ENCODE measurements around the gene TAS2R46. TPM values are rescaled to one million over a fixed set of nuclear protein-coding genes. Genes with fewer than 3 reads are reported as not detected.

The TAS2R46 gene
- total and polyA plus RNA-seq, 7 donors, result 0.04 to 0.51 (median 0.23) TPM; not detected in 3

Other genes with a start within 250 kb of the TAS2R46 start
- not detected for gene TAS2R10, start 235.9 kb downstream of the TAS2R46 start, total RNA-seq
- gene TAS2R10, start 235.9 kb downstream of the TAS2R46 start, polyA plus RNA-seq, result under 1 TPM in 2 of 3 donors, not detected in 1; 0.04 to 0.17 TPM
- gene PRR4, start 212.8 kb downstream of the TAS2R46 start, total RNA-seq, result 1 to 10 TPM; 1.0 to 3.9 (median 2.7) TPM
- 10 to 100 TPM in 1 of 3 donors, 1 to 10 TPM in 2; 2.6 to 11.7 (median 4.3) TPM for gene PRR4, start 212.8 kb downstream of the TAS2R46 start, polyA plus RNA-seq
- 1 to 10 TPM; 3.0 to 6.1 (median 4.4) TPM for gene PRH1, start 178.0 kb downstream of the TAS2R46 start, total RNA-seq
- gene PRH1, start 178.0 kb downstream of the TAS2R46 start, polyA plus RNA-seq, result 1 to 10 TPM in 2 of 3 donors, under 1 TPM in 1; 0.59 to 3.0 (median 1.2) TPM
- gene TAS2R13, start 152.7 kb downstream of the TAS2R46 start, total RNA-seq, result under 1 TPM in 3 of 4 donors, not detected in 1; 0.13 to 0.36 (median 0.28) TPM
- under 1 TPM in 1 of 3 donors, not detected in 2; 0.08 TPM for gene TAS2R13, start 152.7 kb downstream of the TAS2R46 start, polyA plus RNA-seq
- gene PRH2, start 133.1 kb downstream of the TAS2R46 start, total RNA-seq, result not detected
- gene PRH2, start 133.1 kb downstream of the TAS2R46 start, polyA plus RNA-seq, result not detected
- gene TAS2R14, start 123.0 kb downstream of the TAS2R46 start, total RNA-seq, result under 1 TPM; 0.30 to 0.68 (median 0.59) TPM
- under 1 TPM; 0.18 to 0.85 (median 0.66) TPM for gene TAS2R14, start 123.0 kb downstream of the TAS2R46 start, polyA plus RNA-seq
- under 1 TPM in 3 of 4 donors, not detected in 1; 0.29 to 0.99 (median 0.39) TPM for gene TAS2R50, start 75.4 kb downstream of the TAS2R46 start, total RNA-seq
- gene TAS2R50, start 75.4 kb downstream of the TAS2R46 start, polyA plus RNA-seq, result under 1 TPM in 1 of 3 donors, not detected in 2; 0.14 TPM
- gene TAS2R20, start 64.0 kb downstream of the TAS2R46 start, total RNA-seq, result under 1 TPM; 0.21 to 0.42 (median 0.25) TPM
- gene TAS2R20, start 64.0 kb downstream of the TAS2R46 start, polyA plus RNA-seq, result under 1 TPM in 2 of 3 donors, not detected in 1; 0.10 to 0.20 TPM
- gene TAS2R19, start 39.7 kb downstream of the TAS2R46 start, total RNA-seq, result under 1 TPM; 0.34 to 0.86 (median 0.66) TPM
- under 1 TPM; 0.08 to 0.21 (median 0.18) TPM for gene TAS2R19, start 39.7 kb downstream of the TAS2R46 start, polyA plus RNA-seq
- under 1 TPM; 0.34 to 0.81 (median 0.47) TPM for gene TAS2R31, start 30.9 kb downstream of the TAS2R46 start, total RNA-seq
- under 1 TPM; 0.13 to 0.18 (median 0.15) TPM for gene TAS2R31, start 30.9 kb downstream of the TAS2R46 start, polyA plus RNA-seq
- under 1 TPM in 1 of 4 donors, not detected in 3; 0.36 TPM for gene TAS2R43, start 30.0 kb upstream of the TAS2R46 start, total RNA-seq
- under 1 TPM in 1 of 3 donors, not detected in 2; 0.09 TPM for gene TAS2R43, start 30.0 kb upstream of the TAS2R46 start, polyA plus RNA-seq
- gene TAS2R30, start 72.3 kb upstream of the TAS2R46 start, total RNA-seq, result 1 to 10 TPM in 1 of 4 donors, under 1 TPM in 3; 0.25 to 1.1 (median 0.78) TPM
- gene TAS2R30, start 72.3 kb upstream of the TAS2R46 start, polyA plus RNA-seq, result under 1 TPM in 2 of 3 donors, not detected in 1; 0.03 to 0.08 TPM
- gene SMIM10L1, start 108.9 kb upstream of the TAS2R46 start, total RNA-seq, result 10 to 100 TPM; 18.3 to 20.2 (median 18.5) TPM
- 10 to 100 TPM; 11.5 to 18.2 (median 15.8) TPM for gene SMIM10L1, start 108.9 kb upstream of the TAS2R46 start, polyA plus RNA-seq
- not detected for gene TAS2R42, start 124.6 kb upstream of the TAS2R46 start, total RNA-seq
- not detected for gene TAS2R42, start 124.6 kb upstream of the TAS2R46 start, polyA plus RNA-seq
- not detected for gene PRB3, start 207.4 kb upstream of the TAS2R46 start, total RNA-seq
- gene PRB3, start 207.4 kb upstream of the TAS2R46 start, polyA plus RNA-seq, result not detected
- gene PRB4, start 248.1 kb upstream of the TAS2R46 start, total RNA-seq, result not detected
- not detected for gene PRB4, start 248.1 kb upstream of the TAS2R46 start, polyA plus RNA-seq